Thoracic aorta (tissue), 2 donors: ENCODE results near the gene TARBP1. TPM values are rescaled to one million over a fixed set of nuclear protein-coding genes. Genes with fewer than 3 reads are reported as not detected.

Source experiments
- ATAC-seq: fragments of 150-250 bp; one replicate; pipeline ENCODE4 v1.8.0; 2017; ENCODE audit warnings: low read depth; ENCODE audit not compliant: insufficient number of reproducible peaks, low FRiP score
- DNase-seq: peaks from one replicate; pipeline ENCODE4 v3.0.0-alpha.2; 2020; ENCODE audit warnings: low spot score
- H3K27ac ChIP-seq, 2 donors: fragments of 200-600 bp; sonication (generic); 1 replicate in 1 of 2; 2 replicates in 1 of 2; pipeline ENCODE4 v1.5.1; 2016; ENCODE audit warnings: mild to moderate bottlenecking in 2 of 2, moderate library complexity in 2 of 2
- H3K27me3 ChIP-seq: fragments of 200-600 bp; sonication (generic); replicated peaks from 2 replicates; pipeline ENCODE4 v1.6.0; 2016; ENCODE audit warnings: mild to moderate bottlenecking; ENCODE audit not compliant: insufficient read depth
- H3K36me3 ChIP-seq: fragments of 200-600 bp; sonication (generic); one replicate; pipeline ENCODE4 v1.5.1; 2016
- H3K4me1 ChIP-seq, 2 donors: fragments of 200-600 bp; sonication (generic); 1 replicate in 1 of 2; 2 replicates in 1 of 2; pipeline versions ENCODE4 v1.5.1 to v1.6.0; 2016; ENCODE audit warnings: low read depth in 2 of 2, mild to moderate bottlenecking in 1 of 2; ENCODE audit not compliant: control insufficient read depth in 1 of 2
- H3K4me3 ChIP-seq: fragments of 200-600 bp; sonication (generic); 2 replicates; pipeline ENCODE4 v1.5.1; 2016; ENCODE audit warnings: mild to moderate bottlenecking
- H3K9me3 ChIP-seq: fragments of 200-600 bp; sonication (generic); 2 replicates; pipeline ENCODE4 v1.5.1; 2016
- total RNA-seq, 2 donors: library from RNA; depleted of rRNA; stranded (reverse); fragments of >200 nt; gene quantifications; one replicate each; pipeline versions ENCODE4 v1.1.0 to v1.2.3, GENCODE V29; 2016
- TF ChIP-seq, protein P1 (sequence below): fragments of 200-600 bp; sonication (generic); IDR thresholded peaks from one replicate; pipeline ENCODE4 v1.5.1; 2019; ENCODE audit warnings: antibody characterized with exemption

Gene TARBP1
- total RNA-seq, 2 donors from 2014 or later: 11.5 to 13.5 TPM

DNA sequence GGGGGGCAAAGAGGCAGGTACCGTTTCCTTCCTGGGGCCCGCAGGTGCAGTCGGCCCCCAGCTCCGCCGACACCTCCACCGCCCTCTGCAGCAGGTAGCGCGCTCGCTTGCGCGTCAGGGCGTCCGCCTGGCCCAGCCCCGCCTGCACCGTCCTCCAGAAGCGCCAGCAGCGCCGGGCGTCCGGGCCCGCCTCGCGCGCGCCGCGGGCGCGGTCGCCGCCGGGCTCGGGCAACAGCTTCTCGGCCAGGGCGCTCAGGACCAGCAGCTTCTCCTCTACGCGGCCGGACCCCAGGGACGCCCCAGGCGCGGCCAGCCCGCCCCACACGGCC lies 863 bp downstream of the TARBP1 start:
- TF ChIP-seq, protein P1, sequence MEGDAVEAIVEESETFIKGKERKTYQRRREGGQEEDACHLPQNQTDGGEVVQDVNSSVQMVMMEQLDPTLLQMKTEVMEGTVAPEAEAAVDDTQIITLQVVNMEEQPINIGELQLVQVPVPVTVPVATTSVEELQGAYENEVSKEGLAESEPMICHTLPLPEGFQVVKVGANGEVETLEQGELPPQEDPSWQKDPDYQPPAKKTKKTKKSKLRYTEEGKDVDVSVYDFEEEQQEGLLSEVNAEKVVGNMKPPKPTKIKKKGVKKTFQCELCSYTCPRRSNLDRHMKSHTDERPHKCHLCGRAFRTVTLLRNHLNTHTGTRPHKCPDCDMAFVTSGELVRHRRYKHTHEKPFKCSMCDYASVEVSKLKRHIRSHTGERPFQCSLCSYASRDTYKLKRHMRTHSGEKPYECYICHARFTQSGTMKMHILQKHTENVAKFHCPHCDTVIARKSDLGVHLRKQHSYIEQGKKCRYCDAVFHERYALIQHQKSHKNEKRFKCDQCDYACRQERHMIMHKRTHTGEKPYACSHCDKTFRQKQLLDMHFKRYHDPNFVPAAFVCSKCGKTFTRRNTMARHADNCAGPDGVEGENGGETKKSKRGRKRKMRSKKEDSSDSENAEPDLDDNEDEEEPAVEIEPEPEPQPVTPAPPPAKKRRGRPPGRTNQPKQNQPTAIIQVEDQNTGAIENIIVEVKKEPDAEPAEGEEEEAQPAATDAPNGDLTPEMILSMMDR: no peak
- Histone ChIP-seq H3K27ac (peak overlapping the region; percentile 38 to 47), H3K4me3 (peak overlapping the region; percentile 83), H3K9me3 (no peaks in the 10 kb centered on the region), H3K27me3 (no peaks in the 10 kb centered on the region), H3K4me1 (peaks cover 4 to 6% of the 10 kb centered on the region in 2 donors), H3K36me3 (no peaks in the 10 kb centered on the region)
- peak; percentile 32 for ATAC-seq
- no peak for DNase-seq

DNA sequence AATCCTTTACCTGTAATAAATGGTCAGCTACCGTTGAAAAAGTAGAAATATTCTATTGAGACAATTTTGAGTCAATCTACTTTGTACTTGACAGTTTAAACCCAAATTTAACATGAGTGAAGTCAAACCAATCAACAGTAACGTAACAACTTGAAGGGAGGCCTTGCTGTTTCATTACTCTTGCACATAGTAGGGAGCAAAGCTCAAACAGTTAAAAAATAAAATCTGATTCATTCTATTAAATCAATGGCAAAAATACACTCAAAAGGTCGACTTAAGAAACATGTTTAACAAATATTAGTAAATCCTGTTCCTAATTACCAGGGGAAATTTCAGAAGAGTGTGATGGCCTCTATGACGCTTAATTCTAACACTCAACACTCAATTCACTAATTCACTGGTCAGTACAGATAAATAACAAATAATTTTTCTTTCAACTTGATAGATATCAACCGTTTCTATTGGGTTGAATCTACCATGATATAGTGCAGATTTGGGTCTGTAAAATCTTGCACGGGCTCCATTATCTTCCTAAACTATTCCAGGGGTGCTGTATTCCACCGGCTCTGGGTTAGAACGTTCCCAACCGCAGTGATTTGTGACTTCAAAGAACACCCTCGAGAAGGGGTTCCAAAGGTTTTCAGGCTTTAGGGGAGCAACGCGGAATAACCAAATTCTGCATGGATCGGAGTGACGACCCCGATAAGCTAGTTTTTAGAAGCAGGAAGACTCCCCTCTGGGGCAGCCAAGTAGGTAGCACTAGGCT lies 1.4 kb downstream of the TARBP1 start:
- Histone ChIP-seq H3K9me3 (no peaks in the 10 kb centered on the region), H3K36me3 (no peaks in the 10 kb centered on the region), H3K4me3 (peak overlapping the region; percentile 83), H3K27ac (peak overlapping the region in 1 of 2 donors; percentile 38), H3K27me3 (no peaks in the 10 kb centered on the region), H3K4me1 (peaks cover 4 to 6% of the 10 kb centered on the region in 2 donors)
- ATAC-seq: no peak
- TF ChIP-seq, protein P1: no peak
- no peak for DNase-seq

DNA sequence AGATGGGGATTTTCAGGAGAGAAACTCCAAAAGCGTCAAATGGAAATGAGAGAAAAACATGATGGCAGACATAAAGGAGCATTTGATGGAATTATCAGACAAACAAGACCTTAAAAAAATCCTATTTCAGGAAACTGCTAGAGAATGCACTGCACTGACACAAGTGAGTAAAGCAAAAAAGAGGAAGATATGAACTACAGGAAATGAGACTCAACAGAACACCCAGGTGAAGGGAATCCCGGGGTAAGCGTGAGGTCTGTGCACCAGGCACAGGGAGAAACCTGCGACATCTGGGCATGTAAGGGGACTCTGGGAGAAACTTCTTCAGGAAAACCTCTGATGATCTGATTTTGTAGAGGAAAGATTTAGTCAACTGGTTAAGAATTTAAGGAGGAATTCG lies 2.8 kb downstream of the TARBP1 start:
- DNase-seq (no peak), ATAC-seq (no peak)
- TF ChIP-seq, protein P1: no peak
- no peaks in the 10 kb centered on the region for H3K27me3 ChIP-seq
- no peak overlapping the region for H3K27ac ChIP-seq
- H3K9me3 ChIP-seq: no peaks in the 10 kb centered on the region
- H3K36me3 ChIP-seq: no peaks in the 10 kb centered on the region
- no peak overlapping the region for H3K4me3 ChIP-seq
- peaks cover 4 to 6% of the 10 kb centered on the region in 2 donors for H3K4me1 ChIP-seq

DNA sequence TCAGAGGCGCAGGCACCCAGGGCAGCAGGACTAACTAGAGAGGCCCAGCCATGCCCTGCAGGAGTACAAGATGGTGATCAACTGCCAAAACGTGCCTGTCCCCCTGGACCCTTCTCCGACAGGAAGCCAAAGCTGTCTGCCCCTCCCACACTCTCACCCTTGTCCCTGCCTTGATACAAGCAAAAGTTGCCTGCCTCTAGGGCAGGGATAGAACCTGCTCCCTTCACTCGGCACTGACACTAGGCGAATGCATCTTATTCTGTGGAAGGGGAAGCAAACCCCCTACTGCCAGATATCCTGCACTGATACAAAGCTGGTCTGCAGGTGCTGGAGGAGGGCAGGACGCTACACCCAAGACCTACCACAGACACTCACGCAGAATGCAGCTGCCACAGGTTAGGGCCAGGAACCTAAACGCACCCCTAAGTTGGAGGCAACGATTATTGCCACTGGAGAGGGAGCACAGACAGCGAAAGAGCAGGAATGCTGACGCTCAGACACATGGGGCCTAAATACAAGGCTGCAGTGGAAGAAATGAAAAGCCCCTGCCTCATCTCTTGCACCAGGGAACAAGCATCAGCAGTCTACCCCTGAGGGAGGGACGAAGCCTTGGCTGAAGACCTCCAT lies 3.7 kb downstream of the TARBP1 start:
- DNase-seq (no peak), ATAC-seq (no peak)
- H3K27me3 ChIP-seq: no peaks in the 10 kb centered on the region
- TF ChIP-seq, protein P1: no peak
- no peaks in the 10 kb centered on the region for H3K36me3 ChIP-seq
- no peak overlapping the region for H3K27ac ChIP-seq
- no peaks in the 10 kb centered on the region for H3K9me3 ChIP-seq
- H3K4me3 ChIP-seq: no peak overlapping the region
- peaks cover 4 to 6% of the 10 kb centered on the region in 2 donors for H3K4me1 ChIP-seq

DNA sequence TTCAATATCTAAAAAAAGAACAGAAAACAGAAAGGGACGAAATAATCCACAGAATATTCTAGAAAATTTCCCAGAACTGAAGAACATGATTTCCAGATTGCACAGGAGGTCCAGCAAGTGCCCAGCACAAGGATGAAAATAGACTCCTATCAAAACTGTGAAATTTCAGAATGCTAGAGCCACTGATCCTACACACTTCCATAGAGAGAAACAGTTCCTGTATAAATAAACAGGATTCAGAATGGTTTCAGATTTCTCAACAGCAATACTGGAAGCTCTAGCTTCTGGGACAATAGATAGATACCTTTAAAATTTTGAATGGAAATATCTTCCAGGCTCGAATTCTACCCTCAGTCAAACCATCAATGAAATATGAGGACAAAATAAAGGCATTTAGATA lies 4.6 kb downstream of the TARBP1 start:
- no peaks in the 10 kb centered on the region for H3K27me3 ChIP-seq
- H3K9me3 ChIP-seq: no peaks in the 10 kb centered on the region
- TF ChIP-seq, protein P1: no peak
- H3K27ac ChIP-seq: no peak overlapping the region
- DNase-seq (no peak), ATAC-seq (no peak)
- H3K4me3 ChIP-seq: no peak overlapping the region
- H3K36me3 ChIP-seq: no peaks in the 10 kb centered on the region
- H3K4me1 ChIP-seq: peaks cover 4 to 6% of the 10 kb centered on the region in 2 donors
